ENCODE measurements around the gene MROH2A.

MROH2A gene

DNA sequence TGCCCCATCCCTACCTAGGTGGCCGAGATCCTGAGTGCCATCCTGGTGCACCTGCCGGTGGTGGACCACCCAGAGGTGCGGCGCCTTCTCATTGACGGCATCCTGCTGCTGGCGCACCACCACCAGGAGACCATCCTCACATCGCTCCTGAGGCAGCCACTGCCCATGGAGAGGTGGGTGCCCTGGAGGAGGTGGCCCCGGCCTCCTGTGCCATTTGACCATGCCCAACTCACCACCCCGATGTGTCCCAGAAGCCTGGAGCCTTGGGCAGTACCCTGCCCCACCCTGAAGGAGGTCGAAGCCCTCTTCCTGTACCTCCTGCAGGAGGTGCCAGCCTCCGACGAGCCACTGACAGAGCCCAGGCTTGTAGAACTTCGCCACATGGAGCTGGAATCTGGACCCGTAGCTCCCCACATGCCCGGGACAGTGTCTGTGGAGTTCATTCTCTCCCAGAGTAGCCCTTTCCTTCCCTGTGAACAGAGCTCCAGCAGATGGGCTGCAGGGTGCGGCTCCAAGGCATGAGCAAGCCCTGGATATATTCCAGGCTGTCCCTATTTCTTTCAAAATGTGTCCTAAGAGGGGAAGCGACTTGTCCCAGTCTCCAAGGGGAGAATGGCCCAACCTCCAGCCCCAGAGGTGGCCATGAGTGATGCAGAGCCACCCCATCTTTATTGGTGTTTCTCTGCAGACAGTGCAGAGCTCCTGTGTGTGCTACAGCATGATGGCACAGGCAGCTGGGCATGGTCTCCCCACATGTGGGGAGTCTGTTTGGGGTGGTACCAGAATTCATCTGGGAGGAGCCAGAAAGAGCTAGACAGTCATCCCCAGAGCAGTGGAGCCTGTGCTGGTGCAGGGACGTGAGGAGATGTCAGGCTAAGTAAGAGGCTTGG lies 42.0 kb downstream of the MROH2A start:
- no peak for DNase-seq (ENCODE audit: low read depth in 2 of 2)

DNA sequence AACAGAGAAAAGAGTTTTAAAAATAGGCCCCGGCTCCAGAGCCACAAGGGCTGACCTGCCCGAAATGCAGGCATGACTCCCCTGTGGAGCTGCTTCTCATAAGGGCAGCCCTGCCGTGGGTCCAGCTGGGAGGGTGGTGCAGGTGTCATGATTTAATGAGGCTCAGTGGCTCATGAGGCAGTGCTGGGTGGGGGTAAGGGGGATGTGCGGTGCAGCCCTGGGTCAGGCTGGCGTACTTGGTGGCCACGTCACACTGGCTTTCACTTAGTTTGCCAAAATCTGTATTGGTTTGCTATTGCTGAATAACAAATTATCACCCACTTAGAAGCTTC lies 42.6 kb downstream of the MROH2A start:
- no peak for DNase-seq (ENCODE audit: low read depth in 2 of 2)

DNA sequence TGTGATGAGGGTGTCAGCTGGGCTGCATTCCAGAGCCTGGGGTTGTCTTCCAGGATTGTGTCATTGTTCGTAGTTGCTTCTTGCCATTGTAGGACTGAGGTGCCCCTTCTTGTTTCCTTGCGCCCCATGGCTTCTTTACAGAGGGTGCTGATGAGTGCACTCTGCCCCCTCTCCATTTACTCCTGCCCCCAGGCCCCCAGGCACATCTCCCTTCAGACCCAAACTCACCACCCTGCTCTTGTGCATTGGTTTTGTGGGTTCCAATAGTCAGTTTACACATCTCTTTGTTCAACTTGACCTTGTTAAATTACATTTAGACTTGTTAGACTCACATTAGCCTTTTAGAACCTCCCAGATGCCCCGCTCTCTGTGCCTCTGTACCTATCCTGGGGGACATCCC lies 43.1 kb downstream of the MROH2A start:
- no peak for DNase-seq (ENCODE audit: low read depth in 2 of 2)

DNA sequence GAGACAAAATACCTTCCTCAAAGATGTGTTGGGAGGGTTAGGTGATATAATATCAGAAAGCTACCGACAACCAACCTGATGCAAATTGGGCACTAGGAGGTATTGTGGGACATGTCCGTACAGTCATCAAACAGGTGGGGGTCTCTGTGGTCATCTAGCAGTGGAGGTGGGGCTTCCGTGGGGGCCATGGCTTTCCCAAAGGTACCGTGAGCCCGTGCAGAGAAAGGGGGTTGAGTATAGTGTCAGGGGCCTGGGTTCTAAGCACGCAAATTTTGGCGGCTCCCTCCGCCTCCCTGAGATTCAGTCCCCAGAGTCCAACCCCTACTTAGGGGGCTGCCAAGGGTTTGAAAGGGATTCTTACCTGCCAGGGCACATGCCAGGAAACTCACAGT lies 43.6 kb downstream of the MROH2A start:
- no peak for DNase-seq (ENCODE audit: low read depth in 2 of 2)

DNA sequence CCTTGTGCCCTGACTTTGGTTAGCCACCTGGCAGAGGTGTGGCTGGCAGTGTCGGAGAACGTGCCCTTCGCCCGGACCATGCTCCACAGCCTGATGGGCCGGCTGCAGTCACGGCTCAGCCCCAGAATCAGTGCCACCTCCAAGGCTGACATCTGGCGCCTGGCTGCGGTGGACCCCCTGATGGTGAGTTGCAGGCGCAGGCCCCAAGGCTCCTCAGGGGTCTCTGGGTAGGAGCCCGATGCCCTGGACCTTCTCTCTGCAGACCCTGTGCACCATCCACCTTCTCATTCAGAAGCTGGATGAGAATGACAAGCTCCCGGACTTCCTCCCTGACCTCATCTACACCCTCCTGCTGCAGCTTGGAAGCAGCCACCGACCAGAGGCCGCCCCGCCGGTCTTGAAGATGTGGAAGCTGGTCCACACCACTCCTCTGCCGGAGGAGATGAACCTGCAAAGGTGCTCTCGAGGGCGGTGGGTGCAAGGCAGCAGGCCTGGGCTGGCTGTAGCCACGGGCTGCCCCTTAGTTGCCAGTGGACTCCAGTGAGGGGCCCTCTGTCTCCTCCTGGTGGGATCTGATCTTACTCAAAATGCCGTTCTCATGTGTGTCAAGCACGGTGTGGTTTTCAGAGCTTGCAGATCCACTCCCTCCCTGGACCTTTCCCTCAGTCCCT lies 44.1 kb downstream of the MROH2A start:
- no peak for DNase-seq (ENCODE audit: low read depth in 2 of 2)

DNA sequence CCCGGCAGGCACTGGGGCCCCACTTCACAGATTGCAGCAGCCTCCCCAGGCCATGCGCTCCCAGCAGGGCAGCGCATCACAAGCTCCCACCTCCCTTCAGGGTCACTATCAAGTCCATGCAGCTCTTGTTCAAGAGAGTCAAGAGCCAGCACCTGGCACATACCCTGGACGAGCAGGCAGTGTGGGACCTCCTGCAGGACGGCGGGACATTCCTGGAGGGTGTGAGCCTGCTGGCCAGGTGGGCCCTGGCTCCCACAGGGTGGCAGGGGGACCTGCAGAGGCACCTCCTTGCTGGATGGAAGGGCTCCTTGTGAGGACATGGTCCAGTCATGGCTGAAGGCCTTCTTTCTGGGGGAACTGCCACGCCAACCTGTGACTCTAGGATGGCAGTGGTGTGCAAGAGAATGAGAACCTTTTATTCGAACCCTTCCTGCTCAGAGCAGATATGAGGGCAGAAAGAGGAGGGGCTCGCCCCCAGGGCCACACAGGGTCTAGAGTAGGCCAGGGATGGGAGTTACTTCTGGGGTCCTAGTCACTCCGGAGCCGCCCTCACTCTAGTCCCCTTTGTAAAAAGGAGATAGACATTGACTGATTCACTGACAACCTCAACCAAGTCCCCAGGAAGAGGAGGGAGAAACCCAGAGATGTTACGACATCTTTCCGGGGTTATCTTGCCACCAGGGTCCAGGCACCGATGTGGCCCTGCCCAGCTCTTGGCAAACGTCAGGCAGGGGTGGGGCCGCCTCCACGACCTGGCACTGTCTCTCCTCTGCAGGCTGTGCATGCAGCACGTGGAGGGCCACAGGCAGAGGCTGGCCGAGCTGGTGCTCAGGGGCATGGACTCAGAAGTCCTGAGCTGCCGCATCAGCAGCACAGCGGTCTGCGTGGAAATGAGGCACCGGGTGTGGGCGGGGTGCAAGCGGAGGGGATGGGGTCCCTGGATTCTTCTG lies 44.9 kb downstream of the MROH2A start:
- DNase-seq (ENCODE audit: low read depth in 2 of 2), result no peak

DNA sequence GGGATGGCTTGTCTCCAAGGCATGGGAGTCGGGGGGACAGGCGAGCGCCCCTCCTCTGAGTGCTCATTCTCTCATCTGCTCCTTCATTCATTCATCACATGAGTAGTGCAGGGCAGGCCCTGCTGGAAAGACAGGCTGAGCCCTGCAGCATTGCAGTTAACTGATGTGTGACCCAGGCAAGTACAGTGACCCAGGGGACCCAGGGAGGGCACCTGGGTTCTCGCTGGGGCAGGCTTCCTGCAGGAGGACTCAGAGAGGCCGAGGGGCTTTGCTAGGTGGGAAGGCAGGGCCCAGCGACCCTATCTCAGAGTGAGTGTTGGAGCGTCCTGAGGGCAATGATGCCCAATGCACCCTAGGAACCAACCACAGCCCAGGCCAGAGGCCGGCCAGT lies 45.6 kb downstream of the MROH2A start:
- DNase-seq (ENCODE audit: low read depth in 2 of 2), result no peak

DNA sequence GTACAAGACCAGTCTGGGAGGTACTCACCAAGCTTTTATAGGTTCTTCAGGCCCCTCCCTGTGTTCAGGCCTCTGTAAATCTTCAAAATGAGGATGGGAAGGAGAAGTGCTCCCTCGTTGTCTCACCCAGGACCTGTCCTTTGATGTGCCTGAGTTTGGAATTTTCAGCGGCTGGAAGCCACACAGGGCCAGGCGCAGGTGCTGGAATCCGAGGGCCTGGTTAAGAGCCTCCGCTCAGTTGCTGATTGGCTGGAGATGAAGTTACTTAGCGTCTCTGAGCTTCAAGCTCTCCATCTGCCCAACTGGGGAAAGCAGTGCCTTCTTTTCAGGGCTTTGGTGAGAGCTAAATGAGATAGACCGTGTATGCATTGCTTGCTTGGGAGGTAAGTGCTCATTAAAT lies 46.2 kb downstream of the MROH2A start:
- no peak for DNase-seq (ENCODE audit: low read depth in 2 of 2)

DNA sequence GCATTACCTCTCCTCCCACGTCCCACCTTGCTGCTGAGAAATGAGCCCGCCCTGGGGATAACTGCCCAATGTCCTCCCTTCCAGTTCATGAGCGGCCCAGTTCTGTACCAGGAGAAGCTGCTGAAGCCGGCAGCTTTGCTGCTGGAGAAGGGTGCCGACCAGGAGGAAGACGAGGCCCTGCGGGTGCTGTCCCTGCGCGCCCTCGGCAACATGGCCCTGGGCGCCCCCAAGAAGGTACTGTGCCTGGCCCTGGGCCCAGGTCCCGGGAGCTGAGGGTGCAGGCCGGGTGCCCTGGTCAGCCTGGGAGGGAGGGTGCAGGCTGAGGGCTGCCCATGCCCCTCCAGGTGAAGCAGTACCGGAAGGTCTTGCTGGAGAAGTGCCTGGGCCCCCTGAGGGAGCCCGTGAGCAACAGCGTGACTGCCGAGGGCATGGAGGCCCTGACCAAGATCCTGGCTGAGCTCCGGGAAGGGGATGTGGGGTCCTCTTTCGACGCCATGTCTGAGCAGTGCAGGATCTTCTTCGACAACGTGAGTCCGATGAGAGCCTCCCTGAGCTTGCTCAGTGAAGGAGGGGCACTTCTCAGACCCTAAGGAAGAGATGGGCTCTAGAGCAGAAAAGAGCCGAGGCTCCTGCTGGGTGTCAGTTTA lies 50.5 kb downstream of the MROH2A start:
- no peak for DNase-seq (ENCODE audit: low read depth in 2 of 2)

DNA sequence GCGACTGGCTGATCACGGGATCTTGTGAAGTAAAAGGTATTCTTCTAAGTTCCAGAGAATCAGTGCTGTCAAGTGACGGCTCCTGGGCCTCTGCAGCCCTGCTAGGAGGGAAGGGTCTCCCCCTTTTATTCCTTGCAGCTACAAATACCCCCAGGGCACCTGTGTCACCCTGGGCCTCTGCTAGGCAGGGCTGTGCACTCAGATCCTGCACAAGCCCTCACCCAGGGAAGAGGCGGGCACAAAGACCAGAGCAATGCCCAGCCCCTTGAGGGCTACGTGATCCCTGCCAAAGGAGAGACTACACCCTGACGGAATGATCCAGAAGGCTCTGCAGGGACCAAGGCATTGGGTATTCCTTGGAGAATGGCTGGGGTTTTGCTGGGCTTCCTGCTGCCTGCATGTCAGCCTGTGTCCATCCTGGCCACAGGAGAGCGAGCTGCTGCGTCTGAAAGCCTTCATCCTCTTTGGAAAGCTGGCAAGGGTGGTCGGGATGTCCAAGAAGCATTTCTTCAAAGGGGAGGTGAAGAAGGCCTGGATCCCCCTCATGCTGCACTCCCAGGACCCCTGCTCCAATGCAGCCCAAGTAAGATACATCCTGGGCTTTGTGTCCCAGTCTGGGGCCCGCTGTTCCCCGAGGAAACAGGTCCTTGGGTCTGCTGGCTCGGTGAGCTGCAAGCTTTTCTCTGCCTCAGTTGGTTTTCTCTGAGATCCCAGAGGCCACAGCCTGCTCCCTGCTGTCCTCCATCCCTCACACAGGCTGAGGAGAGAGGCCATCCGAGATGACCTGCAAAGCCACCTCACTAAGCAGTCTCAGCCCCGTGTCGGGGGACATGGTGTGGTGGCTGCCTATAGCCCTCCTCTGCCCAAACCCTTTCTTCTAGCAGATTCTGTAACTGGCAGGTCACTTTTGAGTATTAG lies 51.3 kb downstream of the MROH2A start:
- DNase-seq (ENCODE audit: low read depth in 2 of 2), result no peak

DNA sequence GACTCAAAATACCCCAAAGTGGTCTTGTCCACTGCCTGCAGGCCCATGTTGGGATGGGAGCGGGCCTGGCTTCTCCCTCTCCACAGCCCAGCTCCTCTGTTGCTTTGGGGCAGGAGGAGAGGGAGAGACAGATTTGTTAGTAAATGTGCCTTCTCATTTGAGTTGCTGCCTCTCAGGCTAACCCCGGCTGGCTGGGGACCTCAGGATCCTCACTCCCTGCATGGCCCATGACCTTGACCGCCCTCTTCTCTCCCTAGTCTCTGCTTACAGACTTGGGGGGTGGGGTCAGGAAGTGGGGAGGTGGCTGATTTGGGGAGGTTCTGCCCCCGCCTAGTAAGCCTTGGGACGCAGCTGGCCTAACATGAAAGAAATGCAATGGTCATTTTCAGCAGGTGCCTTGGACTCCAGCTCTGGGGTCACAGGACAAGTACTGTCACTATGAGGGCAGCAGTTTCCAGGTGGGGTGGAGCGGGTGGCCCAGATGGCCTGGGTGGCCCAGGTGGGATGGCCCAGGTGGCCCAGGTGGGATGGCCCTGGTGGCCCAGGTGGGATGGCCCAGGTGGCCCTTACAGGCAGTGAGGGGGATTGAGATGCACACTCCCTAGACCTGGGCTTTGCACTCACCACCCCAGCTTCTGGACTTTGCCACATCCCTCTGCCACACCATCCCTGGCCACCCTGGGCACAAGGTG lies 52.1 kb downstream of the MROH2A start:
- no peak for DNase-seq (ENCODE audit: low read depth in 2 of 2)

DNA sequence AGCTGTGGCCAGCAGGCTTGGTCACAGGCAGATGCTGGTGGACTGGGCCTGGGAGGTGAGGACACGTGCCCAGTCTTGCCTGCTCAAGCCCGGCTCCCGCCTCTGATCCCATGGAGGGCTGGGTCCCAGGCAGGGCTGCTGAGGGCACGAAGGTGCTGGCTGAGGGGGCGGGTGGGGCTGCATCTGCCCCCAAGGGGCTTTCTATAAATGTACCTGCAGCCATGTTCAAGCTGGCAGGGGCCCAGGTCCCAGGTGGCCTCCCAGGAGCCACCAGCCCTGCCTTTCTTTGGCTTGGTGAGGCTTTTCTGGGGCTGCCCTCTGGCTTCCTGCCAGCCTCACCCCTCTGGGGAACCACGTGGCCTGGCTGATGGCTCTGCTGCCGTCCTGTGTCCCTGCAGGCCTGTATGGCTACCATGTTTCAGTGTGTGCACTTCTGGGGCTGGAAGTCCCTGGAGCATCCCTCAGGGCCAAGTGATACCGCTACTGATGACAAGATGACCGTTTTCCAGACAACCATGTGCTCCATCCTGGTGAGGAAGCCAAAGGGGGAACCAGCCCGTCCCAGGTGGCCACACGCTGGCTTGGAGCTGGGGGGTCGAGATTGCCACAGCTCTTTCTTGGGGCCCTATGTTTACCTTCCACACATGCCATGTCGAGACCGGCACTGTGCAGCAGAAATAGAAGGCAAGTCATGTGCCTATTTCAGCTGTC lies 53.0 kb downstream of the MROH2A start:
- DNase-seq (ENCODE audit: low read depth in 2 of 2), result no peak

DNA sequence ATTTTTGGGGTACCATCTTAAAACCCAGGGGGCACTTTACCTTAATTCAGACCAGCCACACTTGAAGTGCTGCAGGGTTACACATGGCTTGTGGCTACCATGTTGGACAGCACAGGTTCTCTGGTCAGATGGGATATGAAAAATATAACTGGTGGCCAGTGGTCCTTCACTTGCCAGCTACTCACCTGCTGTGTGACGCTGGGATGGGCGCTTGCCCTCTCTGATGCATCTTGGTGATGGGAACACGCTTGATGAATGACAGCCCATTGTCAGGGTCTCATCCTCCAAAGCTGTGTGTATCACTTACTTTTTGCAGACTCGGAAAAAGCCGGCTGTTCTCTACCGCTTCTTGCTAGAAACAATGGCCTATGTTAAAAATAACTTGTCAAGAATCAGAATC lies 53.7 kb downstream of the MROH2A start:
- no peak for DNase-seq (ENCODE audit: low read depth in 2 of 2)

DNA sequence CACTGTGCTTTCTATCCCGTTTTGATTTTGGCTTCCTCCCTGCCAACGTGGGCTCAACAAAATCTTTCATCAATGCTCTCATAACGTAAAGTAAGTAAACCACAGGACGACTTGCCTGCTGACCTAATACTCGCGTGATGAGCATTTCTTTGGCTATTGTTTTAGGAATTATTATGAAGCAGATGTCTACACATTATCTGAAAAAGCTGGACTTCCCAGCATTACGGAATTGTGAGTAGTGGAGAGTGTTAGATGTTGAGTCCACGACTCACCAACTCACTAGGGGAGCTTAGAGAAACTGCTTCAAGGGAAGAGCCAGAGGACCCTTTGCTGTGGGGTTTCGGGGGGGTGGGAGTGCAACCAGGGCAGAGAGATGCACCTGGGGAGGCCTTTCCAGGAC lies 54.3 kb downstream of the MROH2A start:
- DNase-seq (ENCODE audit: low read depth in 2 of 2), result no peak

DNA sequence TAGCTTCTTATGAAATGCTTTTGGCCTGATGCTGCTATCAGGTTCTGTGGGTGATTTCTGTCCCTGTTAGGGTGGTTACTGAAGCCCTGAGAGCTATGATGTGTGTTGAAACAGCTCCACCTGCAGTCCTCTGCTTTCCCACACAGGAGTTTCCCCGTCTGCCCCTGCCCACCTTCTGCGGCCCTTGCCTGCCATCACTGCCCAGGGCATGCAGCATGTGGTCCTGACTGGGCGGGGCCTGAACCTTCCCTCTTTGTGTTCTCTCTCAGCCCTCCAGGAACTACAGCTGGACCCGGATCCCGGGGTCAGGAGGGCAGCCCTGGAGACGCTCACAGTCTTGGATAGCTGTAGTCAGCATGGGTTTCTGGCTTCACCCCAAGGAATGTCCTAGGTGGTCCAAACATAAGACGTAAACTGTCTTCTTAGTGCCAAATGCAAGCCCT lies 54.8 kb downstream of the MROH2A start:
- no peak for DNase-seq (ENCODE audit: low read depth in 2 of 2)

DNA sequence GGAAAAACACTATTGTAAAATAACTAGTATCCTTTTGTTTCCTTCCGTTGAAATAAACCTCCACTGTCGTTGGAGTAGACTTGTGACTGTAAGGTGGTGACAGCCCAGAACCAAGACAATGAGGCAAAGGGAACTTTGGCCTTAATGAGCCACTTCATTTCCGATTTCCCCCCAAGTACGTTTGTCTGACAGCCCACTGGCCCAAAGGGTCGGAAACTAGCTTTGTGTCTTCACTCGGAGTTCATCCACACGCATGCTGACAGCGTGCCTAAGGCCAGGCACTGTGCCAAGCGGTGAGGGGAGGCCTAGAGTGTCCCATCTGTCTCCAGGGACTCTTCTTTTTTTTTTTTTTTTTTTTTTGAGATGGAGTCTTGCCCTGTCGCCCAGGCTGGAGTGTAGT lies 55.2 kb downstream of the MROH2A start:
- DNase-seq (ENCODE audit: low read depth in 2 of 2), result no peak

DNA sequence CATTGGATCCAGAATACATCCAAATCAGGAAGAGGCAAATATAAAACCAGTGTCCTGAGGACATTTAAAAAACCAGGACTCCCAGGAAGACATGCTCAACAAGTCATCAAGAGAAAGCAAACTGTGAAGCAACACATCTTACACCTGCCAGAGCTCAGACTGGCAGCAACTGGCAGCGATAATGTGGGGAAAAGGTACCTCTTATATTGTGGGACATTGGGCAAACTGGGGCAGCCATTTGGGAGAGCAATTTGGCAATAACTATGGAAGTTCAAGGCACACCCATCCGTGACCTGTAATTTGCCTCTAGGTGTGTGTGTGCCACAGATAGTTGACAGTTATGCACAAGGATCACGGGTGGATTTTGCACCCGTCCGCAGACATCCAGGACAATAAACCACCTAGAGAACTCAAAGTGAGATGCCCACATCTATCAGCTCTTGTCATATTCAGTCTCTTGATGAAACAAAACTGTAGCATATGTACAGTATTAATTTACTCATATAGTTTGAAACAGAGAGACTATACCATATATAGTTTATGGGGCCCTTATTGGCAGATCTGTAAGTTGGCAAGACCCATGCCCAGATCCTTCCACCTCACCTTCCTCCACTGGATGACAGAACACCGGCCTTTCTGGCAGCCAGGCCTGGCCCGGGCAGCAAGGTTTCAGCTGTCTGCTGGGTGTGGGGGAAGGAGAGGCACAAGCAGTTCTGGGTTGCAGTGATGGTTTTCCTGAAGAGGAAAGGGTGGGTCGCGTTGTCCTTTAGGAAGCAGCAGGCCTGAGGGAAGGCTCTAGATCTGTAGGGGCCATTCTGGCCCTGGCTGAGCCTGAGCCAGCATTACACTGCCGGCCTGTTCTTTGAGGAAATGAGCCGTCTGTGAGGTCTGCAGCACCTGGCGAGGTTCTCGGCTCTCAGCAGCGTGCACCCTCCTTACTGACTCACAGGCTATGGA lies 57.4 kb downstream of the MROH2A start:
- no peak for DNase-seq (ENCODE audit: low read depth in 2 of 2)

DNA sequence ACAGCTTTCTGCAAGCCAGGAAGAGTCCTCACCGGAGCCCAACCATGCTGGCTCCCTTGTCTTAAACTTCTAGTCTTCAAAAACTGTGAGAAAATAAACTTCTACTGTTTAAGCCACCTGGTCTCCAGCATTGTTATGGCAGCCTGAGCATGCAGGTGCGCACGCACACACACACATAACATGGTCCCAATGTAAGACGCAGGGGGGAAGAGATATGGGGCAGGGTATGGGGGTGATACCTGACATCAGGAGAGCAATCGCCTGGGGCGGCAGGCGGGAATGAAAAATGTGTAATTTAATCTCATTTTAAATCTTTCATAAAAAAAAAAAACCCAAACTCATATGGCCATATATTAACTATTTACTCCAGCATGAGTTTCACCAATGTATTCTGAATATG lies 58.2 kb downstream of the MROH2A start:
- no peak for DNase-seq (ENCODE audit: low read depth in 2 of 2)
